ENCODE results near the gene AGAP2.

The AGAP2 gene

DNA sequence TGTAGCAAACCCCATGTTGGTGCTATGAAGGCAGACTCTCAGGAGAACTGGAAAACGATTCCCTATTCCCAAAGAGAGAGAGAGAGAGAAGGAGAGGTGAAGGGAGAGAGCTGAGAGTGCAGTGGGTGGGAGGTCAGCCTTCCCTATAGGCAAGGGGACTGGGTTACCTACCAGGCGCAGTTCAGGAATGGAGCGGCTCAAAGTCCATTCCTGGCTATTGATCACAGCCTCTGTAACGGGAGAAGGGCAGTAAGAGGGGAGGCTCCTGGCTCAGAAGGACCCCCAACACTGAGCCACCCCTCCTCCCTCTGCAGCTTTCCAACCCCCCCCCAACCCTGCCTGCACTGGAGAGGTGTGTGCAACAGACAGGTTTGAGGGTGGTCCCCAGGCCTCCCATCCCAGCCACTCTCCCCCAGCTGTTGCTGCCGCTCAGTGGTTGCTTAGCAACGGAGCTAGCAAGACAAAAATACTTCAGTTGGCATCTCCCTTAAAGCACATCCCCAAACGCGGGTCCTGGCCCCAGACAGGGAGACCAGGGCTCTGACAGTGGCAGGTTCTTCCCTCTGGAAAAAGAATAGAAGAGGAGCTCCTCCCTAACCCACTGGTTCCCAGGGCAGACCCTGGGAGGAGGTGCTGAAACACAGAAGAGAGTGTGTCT, 3.2 kb downstream of the AGAP2 start:
- DNase-seq: no peak

DNA sequence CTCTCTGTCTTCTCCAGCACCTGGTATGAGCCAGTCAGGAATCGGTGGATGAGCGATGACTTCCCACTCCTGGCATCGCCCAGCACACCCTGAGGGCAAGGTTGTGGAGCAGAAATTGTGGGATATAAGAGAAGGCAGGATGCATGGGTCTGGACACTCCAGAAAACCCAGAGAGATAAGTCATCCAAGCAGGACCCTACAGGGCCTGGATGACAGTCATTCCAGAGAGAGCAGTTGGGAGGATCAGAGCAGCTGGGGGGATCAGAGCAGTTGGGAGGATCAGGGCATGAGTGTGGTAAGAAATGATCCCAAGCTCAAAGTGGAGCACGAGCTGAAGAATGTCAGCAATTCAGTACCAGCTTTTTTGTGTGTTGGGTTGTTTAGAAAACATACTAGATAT, 4.0 kb downstream of the AGAP2 start:
- Histone ChIP-seq H3K4me1 (peaks cover 15 to 41% (median 35%) of the 10 kb centered on the region in 4 donors), H3K27ac (no peak overlapping the region), H3K9me3 (no peaks in the 10 kb centered on the region), H3K36me3 (no peaks in the 10 kb centered on the region), H3K4me3 (no peak overlapping the region), H3K27me3 (peaks cover 8 to 78% of the 10 kb centered on the region in 2 donors)
- no peak for DNase-seq
- TF ChIP-seq, protein P1, sequence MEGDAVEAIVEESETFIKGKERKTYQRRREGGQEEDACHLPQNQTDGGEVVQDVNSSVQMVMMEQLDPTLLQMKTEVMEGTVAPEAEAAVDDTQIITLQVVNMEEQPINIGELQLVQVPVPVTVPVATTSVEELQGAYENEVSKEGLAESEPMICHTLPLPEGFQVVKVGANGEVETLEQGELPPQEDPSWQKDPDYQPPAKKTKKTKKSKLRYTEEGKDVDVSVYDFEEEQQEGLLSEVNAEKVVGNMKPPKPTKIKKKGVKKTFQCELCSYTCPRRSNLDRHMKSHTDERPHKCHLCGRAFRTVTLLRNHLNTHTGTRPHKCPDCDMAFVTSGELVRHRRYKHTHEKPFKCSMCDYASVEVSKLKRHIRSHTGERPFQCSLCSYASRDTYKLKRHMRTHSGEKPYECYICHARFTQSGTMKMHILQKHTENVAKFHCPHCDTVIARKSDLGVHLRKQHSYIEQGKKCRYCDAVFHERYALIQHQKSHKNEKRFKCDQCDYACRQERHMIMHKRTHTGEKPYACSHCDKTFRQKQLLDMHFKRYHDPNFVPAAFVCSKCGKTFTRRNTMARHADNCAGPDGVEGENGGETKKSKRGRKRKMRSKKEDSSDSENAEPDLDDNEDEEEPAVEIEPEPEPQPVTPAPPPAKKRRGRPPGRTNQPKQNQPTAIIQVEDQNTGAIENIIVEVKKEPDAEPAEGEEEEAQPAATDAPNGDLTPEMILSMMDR (IDR thresholded peaks at IDR 0.05): no peak
- intact Hi-C loops (cut with DNase I; ENCODE audit: low total_unique reads): no loop called here

More for the DNA sequence above, 3.2 kb downstream of the AGAP2 start:
- no peak overlapping the region for H3K4me3 ChIP-seq
- H3K4me1 ChIP-seq: peaks cover 15 to 41% (median 35%) of the 10 kb centered on the region in 4 donors
- no peaks in the 10 kb centered on the region for H3K36me3 ChIP-seq
- no peaks in the 10 kb centered on the region for H3K9me3 ChIP-seq
- peaks cover 8 to 85% of the 10 kb centered on the region in 2 donors for H3K27me3 ChIP-seq
- TF ChIP-seq, protein P1 (IDR thresholded peaks at IDR 0.05): no peak
- intact Hi-C loops (cut with DNase I; ENCODE audit: low total_unique reads): no loop called here
- no peak overlapping the region for H3K27ac ChIP-seq

- Histone ChIP-seq H3K36me3 (no peaks in the 10 kb centered on the region), H3K4me3 (no peak overlapping the region), H3K4me1 (peaks cover 15 to 38% (median 32%) of the 10 kb centered on the region in 4 donors), H3K27me3 (peaks cover 8 to 71% of the 10 kb centered on the region in 2 donors), H3K9me3 (no peaks in the 10 kb centered on the region), H3K27ac (no peak overlapping the region)
- DNase-seq: no peak
- TF ChIP-seq, protein P1 (IDR thresholded peaks at IDR 0.05): no peak
- intact Hi-C loops (cut with DNase I; ENCODE audit: low total_unique reads): no loop called here
Measured at GRCh38 chr12:57733928-57734327, 4.6 kb downstream of the AGAP2 start.

DNA sequence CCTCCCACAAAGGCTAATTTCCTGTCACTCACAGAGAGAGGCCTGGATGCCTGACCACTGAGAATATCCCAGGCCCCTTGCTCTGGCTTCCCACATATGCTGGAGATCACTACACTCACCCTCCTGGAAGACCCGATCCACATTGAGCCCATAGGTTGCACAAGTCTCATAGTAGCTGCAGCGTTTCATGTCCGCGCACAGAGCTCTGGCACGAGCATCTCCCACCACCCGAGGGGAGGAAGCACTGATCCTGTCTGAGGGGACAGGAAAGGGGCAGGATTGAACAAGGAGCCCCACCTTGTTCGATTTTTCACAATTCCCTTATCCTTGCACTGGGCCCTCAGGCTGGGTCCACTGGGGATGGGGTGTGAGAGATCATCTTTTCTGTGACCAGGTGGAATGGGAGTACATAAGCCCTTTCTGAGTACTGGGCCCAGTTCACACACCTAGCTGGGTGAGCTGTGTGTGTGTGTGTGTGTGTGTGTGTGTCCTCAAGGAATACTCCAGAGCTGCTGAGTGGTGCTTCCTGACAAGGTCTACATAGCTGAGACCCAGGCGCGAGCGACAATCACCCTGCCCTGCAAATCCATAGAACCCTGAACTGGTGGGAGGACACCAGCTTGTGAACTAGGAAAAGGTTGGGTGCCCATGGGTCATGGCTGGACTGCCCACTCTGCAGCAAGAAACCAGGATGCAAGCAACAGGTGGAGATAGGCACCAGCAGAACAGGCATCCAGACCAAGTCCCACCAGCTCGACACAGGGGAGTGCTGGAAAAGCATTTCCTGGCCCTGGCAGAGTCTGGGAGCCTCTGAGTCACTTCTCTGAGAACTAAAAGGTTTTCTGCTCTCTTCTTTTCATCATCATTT, 5.6 kb downstream of the AGAP2 start:
- no peak overlapping the region for H3K4me3 ChIP-seq
- peaks cover 8 to 62% of the 10 kb centered on the region in 2 donors for H3K27me3 ChIP-seq
- TF ChIP-seq, protein P1 (IDR thresholded peaks at IDR 0.05): no peak
- intact Hi-C loops (cut with DNase I; ENCODE audit: low total_unique reads): no loop called here
- DNase-seq: no peak
- H3K27ac ChIP-seq: no peak overlapping the region
- H3K36me3 ChIP-seq: no peaks in the 10 kb centered on the region
- H3K4me1 ChIP-seq: peaks cover 7 to 28% (median 22%) of the 10 kb centered on the region in 4 donors
- H3K9me3 ChIP-seq: no peaks in the 10 kb centered on the region

DNA sequence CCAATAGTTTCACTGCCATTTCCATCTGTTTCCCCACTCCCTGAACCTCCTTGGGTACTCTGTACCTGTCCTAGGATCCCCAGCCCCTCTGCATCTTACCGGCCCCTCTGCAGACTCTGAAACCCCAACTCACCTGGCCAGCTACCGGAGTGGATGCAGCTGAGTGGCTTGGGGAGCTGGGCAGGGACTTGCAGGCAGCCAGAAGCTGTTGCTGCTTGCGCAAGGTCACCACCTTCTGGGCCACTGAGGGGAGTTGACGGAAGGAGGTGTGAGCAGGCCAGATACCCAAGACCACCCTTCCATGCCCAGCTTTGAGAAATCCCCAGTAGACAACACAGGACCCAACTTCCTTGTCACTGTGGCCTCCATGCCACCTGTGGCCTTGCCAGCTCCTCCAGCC, 6.3 kb downstream of the AGAP2 start:
- Histone ChIP-seq H3K27ac (no peak overlapping the region), H3K4me1 (peaks cover under 1 to 24% (median 16%) of the 10 kb centered on the region in 4 donors), H3K27me3 (peaks cover 3 to 59% of the 10 kb centered on the region in 2 donors), H3K36me3 (no peaks in the 10 kb centered on the region), H3K4me3 (no peak overlapping the region), H3K9me3 (no peaks in the 10 kb centered on the region)
- DNase-seq: no peak
- TF ChIP-seq, protein P1 (IDR thresholded peaks at IDR 0.05): no peak
- intact Hi-C loops (cut with DNase I; ENCODE audit: low total_unique reads): no loop called here

All from tibial artery (tissue), 4 donors.